Thyroid gland (tissue), 4 donors: Measurements from ENCODE around the gene COL19A1. TPM values are rescaled to one million over a fixed set of nuclear protein-coding genes. Genes with fewer than 3 reads are reported as not detected.

Experiments
- DNase-seq, 2 donors: peaks; one replicate each; pipeline ENCODE4 v3.0.0-alpha.2; 2019
- H3K27ac ChIP-seq, 3 donors: fragments of 200-600 bp; sonication (generic); 1 replicate in 2 of 3; 2 replicates in 1 of 3; pipeline ENCODE4 v1.5.1; 2016 to 2019; ENCODE audit warnings: mild to moderate bottlenecking in 1 of 3, moderate library complexity in 1 of 3
- H3K27me3 ChIP-seq: fragments of 200-600 bp; sonication (generic); one replicate; pipeline ENCODE4 v1.5.1; 2019
- H3K36me3 ChIP-seq, 2 donors: fragments of 200-600 bp; sonication (generic); one replicate each; pipeline ENCODE4 v1.5.1; 2016 to 2019
- H3K4me1 ChIP-seq, 2 donors: fragments of 200-600 bp; sonication (generic); one replicate each; pipeline ENCODE4 v1.5.1; 2017 to 2019
- H3K4me3 ChIP-seq, 3 donors: fragments of 200-600 bp; sonication (generic); replicated peaks in 1 of 3; 1 replicate in 2 of 3; 2 replicates in 1 of 3; pipeline ENCODE4 v1.5.1; 2016; ENCODE audit warnings: mild to moderate bottlenecking in 1 of 3
- H3K9me3 ChIP-seq: fragments of 200-600 bp; sonication (generic); one replicate; pipeline ENCODE4 v1.5.1; 2017
- POLR2A ChIP-seq, 2 donors: fragments of 450-650 bp; IDR thresholded peaks; one replicate each; pipeline ENCODE4 v1.6.1; 2017; ENCODE audit warnings: antibody characterized with exemption in 2 of 2, mild to moderate bottlenecking in 2 of 2, moderate library complexity in 1 of 2
- WGBS, 2 donors: methylation state at CpG; one replicate each; pipeline ENCODE4 v1.1.5; 2017; 5-methylcytosine and 5-hydroxymethylcytosine counted together
- intact Hi-C: fragments of 100-400 bp; cut with DNase I; formaldehyde crosslinking; loops from one replicate; pipeline ENCODE4 v1.15.1; 2023
- total RNA-seq, 4 donors: library from RNA; depleted of rRNA; stranded (reverse); fragments of >200 nt; gene quantifications; one replicate each; pipeline ENCODE4 v1.2.3, GENCODE V29; 2016
- TF ChIP-seq, protein P1 (sequence below), 6 experiments: fragments of 200-600 bp in 3 of 6; fragments of 450-650 bp in 3 of 6; sonication (generic) in 3 of 6; IDR thresholded peaks; one replicate each; pipeline ENCODE4 v1.5.1; 2016 to 2019; ENCODE audit warnings: antibody characterized with exemption in 6 of 6, mild to moderate bottlenecking in 2 of 6, inconsistent platforms in 1 of 6, moderate library complexity in 1 of 6

COL19A1 gene
- total RNA-seq, result not detected

DNA sequence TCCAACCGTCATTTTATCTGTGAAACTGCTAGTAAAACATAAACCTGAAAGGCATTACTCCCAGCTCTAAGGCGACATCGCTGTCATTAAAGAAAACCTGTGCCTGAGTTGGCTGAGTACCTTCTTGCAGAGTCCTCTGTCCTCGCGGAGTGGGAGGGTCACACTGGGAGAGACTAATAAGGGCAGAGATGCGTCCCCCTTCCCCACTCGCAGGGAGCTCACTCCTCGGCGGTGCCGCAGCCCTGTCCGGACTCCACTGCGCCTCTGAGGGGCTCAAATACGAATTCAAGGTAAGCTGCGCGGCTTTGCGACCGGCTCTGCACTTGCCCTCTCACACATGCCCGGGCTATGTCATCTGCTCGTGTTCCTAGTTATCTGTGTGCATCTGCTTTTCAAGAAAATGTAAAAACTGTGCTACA is at the start of gene COL19A1:
Gene COL19A1 (plus strand): TSS at position 206 of the 419 bp plus-strand sequence. CDS start 13,012 bp downstream, outside the sequence.
- no peaks in the 10 kb centered on the region for H3K9me3 ChIP-seq
- H3K4me1 ChIP-seq, result peaks cover 0 to 8% of the 10 kb centered on the region in 2 donors
- peak; percentile 23 to 24 for DNase-seq
- TF ChIP-seq, protein P1, sequence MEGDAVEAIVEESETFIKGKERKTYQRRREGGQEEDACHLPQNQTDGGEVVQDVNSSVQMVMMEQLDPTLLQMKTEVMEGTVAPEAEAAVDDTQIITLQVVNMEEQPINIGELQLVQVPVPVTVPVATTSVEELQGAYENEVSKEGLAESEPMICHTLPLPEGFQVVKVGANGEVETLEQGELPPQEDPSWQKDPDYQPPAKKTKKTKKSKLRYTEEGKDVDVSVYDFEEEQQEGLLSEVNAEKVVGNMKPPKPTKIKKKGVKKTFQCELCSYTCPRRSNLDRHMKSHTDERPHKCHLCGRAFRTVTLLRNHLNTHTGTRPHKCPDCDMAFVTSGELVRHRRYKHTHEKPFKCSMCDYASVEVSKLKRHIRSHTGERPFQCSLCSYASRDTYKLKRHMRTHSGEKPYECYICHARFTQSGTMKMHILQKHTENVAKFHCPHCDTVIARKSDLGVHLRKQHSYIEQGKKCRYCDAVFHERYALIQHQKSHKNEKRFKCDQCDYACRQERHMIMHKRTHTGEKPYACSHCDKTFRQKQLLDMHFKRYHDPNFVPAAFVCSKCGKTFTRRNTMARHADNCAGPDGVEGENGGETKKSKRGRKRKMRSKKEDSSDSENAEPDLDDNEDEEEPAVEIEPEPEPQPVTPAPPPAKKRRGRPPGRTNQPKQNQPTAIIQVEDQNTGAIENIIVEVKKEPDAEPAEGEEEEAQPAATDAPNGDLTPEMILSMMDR (IDR thresholded peaks at IDR 0.05), result no peak
- TF ChIP-seq POLR2A (IDR thresholded peaks at IDR 0.05), result no peak
- H3K27me3 ChIP-seq, result no peaks in the 10 kb centered on the region
- WGBS, 2 donors, result 4% methylated on average over 19 of the region's 19 CpGs
- intact Hi-C loops, result no loop called here
- no peak within 1 kb of the TSS for H3K27ac ChIP-seq
- no peaks in the 10 kb centered on the region for H3K36me3 ChIP-seq
- peak within 1 kb of the TSS; percentile 14 to 53 (median 31) for H3K4me3 ChIP-seq

DNA sequence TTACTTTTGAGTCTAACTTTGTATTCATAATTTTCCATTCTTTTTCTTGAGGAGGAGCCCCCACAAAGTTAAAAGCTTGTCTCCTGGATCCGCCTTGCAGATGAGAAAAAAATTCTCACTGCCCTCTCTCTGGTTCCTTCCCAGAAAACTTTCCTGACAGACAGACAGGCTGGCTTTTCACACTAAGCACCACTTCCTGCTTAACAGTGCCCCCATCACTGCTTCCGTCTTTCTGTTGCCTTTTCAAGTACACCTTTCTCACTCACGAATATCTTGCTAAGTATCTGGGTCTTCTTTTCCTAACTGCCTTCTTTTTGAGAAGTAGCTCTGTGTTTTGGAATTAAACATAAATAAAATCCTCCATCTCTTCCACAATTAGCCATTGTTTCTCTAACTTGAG is 49.8 kb upstream of the COL19A1 start:
- Histone ChIP-seq H3K4me1 (no peaks in the 10 kb centered on the region), H3K27ac (no peak overlapping the region), H3K27me3 (no peaks in the 10 kb centered on the region), H3K4me3 (no peak overlapping the region), H3K36me3 (no peaks in the 10 kb centered on the region), H3K9me3 (no peaks in the 10 kb centered on the region)
- intact Hi-C loops, result no loop called here
- no peak for TF ChIP-seq POLR2A (IDR thresholded peaks at IDR 0.05)
- WGBS, 2 donors, result 59 to 67% methylated on average over 3 of the region's 3 CpGs
- DNase-seq, result no peak

DNA sequence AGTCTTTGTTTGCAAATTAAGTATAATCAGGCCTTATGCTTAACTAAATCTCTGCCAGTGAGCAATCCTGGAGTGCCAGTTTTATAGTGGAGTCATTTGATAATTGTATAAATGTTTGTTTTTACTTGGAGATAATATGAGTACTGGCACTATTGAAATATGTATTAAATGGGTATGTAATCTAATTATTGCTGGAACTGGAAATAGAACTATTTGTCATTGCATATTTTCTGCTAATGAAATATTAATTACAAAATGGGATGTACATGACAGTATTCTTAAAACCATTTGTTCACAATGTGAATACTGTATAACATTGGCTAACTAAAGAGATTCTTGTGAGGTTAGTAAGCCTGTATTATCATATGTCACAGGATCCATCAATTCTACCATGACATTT is 49.0 kb upstream of the COL19A1 start:
- Histone ChIP-seq H3K27me3 (no peaks in the 10 kb centered on the region), H3K9me3 (no peaks in the 10 kb centered on the region), H3K27ac (no peak overlapping the region), H3K36me3 (no peaks in the 10 kb centered on the region), H3K4me3 (no peak overlapping the region), H3K4me1 (no peaks in the 10 kb centered on the region)
- intact Hi-C loops, result no loop called here
- DNase-seq, result no peak
- TF ChIP-seq POLR2A (IDR thresholded peaks at IDR 0.05), result no peak
- TF ChIP-seq, protein P1 (IDR thresholded peaks at IDR 0.05), result no peak

DNA sequence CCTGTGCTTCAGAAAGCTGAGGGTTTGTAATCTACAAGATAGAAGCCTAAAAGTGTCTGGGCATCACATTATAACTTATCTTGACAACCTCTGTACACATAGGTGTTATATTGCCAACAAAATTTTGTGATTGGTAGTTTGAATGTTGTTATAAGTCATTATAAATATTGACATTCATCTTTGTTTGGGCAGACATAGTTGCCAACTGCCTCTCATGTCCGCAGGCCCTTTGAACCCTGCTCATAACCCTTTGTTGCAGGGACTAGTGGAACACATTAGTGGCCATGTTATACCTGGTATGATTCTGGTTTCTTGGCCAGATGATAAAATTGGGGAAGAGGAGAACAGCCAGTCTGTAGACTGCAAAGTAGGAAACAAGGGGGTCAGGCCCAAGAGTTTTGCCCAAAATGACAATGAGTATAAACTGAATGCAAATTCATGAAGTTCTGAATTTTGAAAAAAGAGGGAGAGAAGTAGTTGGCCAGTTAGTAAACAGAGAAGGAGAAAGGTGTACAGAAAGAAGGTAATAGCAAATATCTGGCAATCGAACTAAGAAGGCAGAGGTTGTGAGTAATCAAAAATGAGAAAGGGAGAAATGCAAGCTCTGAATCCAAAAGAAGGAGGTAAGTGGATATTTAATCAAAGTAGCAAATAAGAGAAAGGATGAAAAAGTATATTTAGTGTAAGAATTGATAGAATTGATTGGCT is 48.0 kb upstream of the COL19A1 start:
- intact Hi-C loops, result no loop called here
- DNase-seq, result no peak
- Histone ChIP-seq H3K36me3 (no peaks in the 10 kb centered on the region), H3K9me3 (no peaks in the 10 kb centered on the region), H3K27me3 (no peaks in the 10 kb centered on the region), H3K4me3 (no peak overlapping the region), H3K4me1 (no peaks in the 10 kb centered on the region), H3K27ac (no peak overlapping the region)
- TF ChIP-seq POLR2A (IDR thresholded peaks at IDR 0.05), result no peak
- TF ChIP-seq, protein P1 (IDR thresholded peaks at IDR 0.05), result no peak
- 91 to 94% methylated on average over 2 of the region's 2 CpGs for WGBS, 2 donors

DNA sequence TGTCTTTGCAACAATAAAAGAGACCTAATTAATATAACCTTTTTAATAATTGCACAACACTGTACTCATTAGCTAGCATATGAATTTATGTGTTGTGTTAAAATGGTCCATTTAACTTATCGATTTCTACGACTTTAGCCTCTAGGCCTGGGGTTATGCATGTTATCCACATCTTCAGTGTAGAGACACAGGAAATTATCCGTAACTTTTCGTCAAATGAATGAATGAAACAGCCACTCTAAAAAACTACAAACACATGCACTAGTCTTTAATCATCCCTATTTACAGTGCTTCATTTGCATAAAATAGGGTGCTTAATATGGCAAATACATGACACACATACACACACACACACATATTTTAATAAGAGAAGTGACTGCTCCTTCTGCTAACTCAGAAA is 47.2 kb upstream of the COL19A1 start:
- 95 to 96% methylated on average over 4 of the region's 4 CpGs for WGBS, 2 donors
- H3K27ac ChIP-seq, result no peak overlapping the region
- H3K9me3 ChIP-seq, result no peaks in the 10 kb centered on the region
- no peak for DNase-seq
- no peaks in the 10 kb centered on the region for H3K27me3 ChIP-seq
- no peak for TF ChIP-seq POLR2A (IDR thresholded peaks at IDR 0.05)
- TF ChIP-seq, protein P1 (IDR thresholded peaks at IDR 0.05), result no peak
- no peak overlapping the region for H3K4me3 ChIP-seq
- intact Hi-C loops, result no loop called here
- H3K36me3 ChIP-seq, result no peaks in the 10 kb centered on the region
- no peaks in the 10 kb centered on the region for H3K4me1 ChIP-seq
